Stimulated activated CD4-positive, alpha-beta T cell treated with anti-CD3 and anti-CD28 coated beads, TNF-alpha, amount 100 ng/mL, for 1 hour (primary cell): Measurements from ENCODE around the gene THOC1.

ENCODE experiments used
- DNase-seq, 3 donors: peaks; one replicate each; pipeline ENCODE4 v3.0.0-alpha.2; 2020; ENCODE audit warnings: low read depth in 3 of 3, low spot score in 1 of 3

The THOC1 gene

DNA sequence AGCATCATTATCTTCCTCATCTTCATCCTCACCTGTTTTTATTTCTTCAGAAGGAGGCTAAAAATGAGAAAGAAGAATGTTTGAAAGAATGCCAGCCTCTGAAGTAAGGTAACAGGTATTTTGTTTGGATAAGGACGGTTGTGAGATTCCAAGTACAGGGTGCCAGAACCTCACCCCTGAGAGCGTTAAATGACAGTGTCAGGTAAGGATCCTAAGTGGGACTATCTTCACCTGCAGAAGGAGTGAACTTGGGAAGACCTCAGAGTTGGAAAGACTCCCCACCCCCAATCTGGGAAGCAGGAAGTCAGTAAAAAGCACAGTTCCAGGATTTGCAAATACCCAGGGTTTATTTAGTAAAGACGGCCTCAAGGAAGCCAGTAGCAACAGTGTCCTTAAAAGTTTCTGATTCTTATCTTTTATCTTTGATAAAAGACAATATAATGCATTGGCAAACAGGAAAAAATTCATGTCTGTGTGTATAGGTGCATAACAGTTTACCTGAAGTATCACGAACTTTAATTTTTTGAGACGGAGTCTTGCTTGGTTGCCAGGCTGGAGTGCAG lies 52.3 kb downstream of the THOC1 start:
- DNase-seq, result no peak

DNA sequence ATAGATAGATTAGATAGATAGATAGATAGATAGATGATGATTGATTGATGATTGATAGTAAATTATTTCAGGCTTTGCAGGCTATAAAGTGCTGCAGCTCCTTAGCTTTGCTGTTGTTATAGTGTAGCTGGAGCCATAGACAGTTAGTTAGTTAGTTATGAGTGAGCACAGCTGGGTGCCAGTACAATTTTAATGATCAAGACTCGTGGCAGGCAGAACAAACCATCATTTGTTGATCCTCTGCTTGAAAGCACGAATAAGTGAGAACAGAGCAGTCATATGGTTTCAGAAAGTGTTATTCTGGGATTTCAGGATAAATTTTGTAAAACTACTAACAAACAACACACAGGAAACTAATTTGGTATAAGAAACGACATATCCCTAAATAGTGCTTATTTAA lies 53.9 kb downstream of the THOC1 start:
- DNase-seq, result no peak

DNA sequence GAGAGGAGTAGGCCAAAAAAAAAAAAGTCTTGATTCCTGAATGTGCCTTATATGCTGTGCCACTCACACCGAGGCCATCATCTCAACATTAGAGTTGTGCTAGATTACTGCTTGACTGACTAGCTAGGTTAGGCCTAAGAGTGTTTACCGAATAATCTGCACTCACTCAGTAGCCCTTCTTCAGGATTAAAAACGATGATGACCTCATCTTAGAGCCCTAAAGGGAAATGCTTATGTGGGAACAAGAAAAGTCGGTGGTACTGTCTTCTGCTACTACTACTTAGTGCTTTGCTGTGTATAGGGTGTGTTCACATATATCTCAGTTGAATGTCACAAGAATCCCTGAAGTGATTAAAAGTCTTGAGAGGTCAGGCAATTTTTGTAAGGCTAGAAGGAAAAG lies 54.3 kb downstream of the THOC1 start:
- no peak for DNase-seq

DNA sequence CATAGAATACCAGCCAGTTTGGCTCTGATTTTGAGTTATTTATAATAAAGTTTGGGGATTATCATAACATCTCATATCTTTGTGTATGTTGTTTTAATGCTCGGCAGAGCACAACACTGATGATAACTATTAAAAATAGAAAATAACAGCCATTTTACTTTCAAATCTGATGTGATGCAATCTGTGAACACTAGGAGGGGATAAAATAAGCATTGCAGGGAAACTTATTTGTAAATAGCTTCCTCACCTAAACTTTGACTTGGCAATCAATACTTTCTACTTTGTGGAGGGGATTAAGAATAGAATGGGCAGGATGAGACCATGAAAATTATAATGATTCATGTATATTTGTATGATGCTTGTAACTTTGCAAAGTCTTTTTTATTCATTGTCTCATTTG lies 55.1 kb downstream of the THOC1 start:
- no peak for DNase-seq

DNA sequence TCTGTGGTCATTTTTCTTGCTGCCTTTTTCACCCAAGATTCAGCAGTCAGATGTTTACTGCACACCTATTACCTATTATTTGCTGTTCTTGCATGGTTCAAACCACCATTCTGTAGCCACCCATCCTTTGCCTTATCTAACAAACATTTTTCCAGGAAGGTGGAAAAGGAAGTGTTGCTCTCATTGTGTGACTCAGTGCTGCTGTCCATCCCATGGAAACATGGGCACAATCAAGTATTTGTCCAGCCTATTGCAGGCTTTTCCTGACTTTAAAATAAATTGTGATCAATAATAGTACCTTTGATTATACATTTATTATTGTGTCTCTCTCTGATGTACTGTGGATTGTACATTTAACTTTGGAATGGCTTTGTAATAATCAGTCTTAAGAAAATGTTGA lies 56.3 kb downstream of the THOC1 start:
- DNase-seq, result no peak

DNA sequence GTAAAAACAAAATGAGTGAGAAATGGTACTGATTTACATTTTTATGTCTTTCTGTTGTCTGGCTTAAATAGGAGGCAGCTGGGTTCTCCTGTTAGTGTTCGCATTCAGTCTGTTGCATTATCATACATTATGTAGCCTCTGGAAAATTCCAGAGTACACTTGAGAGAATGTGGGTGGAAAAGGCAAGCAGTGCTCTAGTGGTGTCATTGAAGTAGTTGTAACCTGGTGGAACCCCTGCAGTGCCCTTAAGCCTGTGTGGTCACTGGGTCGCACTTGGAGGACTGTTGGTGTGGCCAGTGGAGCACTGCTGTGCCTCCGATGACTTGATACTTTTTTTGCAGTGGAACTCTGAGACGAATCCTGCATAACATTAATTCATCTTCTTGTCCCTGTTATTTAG lies 57.1 kb downstream of the THOC1 start:
- no peak for DNase-seq

DNA sequence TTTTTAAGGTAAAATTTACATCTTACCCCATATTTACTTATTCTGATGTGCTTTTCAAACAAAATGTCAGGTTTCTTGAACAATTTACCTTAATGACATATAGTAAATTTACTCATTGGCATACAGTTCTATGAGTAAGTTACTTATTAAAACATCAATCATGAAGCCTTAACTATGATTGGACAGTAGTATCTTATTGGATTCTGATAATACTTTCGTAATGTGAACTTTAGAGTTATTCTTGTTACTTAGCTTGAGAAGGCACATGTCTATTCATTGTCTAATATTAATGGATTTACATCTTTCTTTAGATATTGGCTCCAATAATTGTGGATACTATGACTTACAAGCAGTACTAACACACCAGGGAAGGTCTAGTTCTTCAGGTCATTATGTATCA lies 57.8 kb downstream of the THOC1 start:
- no peak for DNase-seq

DNA sequence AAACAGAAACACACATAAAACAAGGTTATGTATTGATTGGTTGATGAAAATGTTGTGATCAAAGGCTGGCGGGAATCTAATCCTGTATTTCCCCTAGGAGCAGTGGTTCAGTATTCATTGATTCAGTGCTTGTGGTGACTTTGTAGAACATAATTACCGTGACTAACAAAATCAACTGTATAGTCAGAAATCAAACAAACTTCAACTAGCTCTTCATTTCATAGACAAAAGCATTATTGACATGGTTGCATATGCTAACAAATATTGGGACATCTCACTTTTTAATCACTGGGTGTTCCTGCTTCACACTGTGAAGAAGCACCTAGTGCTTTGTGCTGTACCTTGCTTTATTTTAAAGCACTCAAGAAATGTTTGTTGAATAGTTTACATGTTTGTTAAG lies 68.1 kb downstream of the THOC1 start:
- no peak for DNase-seq

DNA sequence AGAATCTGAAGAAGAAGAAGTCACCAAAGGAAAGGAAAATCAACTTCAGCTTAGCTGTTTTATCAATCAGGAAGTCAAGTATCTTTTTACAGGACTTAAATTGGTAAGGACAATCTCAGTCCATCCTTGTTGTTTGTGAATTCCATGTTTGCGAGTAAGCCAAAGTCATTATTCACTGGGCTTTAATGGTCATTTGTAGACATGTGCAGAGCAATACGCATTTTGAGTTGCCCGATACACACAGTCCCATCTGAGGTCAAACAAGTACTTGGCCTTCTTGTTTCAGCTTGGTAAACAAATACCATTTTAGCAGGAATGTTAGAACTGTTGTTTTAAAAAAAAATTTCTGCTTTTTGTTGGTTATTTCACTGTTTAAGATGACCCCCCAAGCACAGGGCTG lies 68.6 kb downstream of the THOC1 start:
- no peak for DNase-seq

DNA sequence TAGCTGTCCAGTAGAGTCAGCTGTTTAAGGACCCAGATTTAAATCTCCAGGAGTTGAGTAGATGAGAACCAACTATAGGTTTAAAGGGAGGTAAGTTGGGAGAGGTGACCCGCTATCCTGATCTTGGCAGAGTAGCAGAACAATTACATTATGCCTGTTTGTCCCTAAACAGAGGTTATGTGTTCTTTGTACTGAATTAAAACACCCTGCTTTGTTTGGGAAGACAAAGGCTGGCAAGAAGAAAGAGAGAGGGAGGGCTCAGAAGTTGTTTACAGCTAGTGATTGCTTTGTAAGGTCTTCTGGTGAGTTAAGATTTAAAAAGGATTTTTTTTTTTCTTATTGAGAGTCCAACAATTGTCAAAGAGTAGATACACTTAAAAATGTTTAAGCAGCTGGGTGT lies 72.2 kb downstream of the THOC1 start:
- DNase-seq, result no peak

DNA sequence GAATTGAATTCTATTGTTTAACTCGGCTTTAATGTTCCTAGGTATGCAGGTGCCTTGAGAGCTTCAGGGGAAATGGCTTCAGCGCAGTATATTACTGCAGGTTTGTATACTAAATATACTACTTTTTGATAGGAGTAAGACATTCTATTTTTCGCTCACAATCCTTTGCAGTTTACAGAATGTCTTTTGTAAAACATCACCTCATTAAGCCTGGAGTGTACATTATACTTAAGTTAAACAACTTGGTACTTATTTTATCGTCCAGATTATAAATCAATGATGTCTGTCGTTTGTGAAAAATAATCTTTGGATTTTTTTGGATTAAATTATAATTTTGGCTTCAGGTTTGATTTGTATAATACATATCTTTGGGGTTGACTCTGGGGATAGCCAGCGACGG lies 75.0 kb downstream of the THOC1 start:
- no peak for DNase-seq

DNA sequence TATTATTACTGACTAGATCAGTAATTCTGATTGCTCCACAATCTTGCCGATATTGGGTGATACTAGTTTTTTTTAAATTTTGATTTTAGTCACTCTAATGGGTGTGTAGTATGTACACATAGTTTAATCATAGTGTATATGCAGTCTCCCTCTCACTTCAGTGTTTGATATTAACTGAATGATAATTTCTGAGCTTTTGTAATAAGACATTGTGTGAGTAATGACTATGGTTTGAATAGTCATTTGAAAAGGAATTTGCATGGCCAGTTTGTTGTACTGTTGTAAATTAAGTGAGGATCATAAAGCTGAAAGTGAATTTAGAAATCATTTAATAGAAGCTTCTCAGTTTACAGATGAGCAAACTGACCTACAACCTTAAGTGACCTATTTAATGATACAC lies 76.1 kb downstream of the THOC1 start:
- no peak for DNase-seq

DNA sequence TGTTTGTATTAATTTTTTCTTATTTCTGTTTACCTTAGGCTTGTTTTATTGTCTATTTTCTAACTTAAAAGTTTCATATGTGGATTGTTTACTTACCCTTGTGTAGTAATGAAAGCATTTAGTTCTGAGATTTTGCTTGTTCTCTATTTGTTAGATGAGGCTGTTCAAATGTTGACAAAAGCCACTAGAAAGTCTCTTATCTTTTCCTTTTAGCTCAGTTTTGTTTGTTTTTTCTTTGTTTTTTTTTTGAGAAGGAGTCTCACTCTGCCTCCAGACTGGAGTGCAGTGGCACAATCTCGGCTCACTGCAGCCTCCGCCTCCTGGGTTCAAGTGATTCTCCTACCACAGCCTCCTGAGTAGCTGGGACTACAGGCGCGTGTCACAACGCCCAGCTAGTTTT lies 78.6 kb downstream of the THOC1 start:
- DNase-seq, result no peak

DNA sequence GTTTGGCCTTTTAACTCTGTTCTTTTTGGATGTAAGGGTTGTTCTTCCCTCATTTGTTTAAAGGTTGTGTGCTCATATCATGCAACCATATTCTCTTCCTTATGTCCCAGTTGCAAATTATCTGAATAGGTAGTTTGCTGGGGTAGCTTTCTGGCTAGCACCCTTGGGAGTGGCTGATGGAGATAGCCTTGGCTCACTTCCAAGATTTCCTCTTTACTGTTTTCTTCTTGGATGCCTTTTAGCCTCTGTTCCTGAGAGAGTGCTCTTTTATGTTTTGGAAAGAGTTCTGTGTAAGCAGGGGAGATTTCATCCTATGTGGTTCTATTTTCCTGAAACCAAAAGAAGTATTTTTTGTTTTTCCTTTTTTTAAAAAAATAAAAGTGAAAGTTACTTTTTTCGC lies 84.1 kb downstream of the THOC1 start:
- DNase-seq, result no peak

DNA sequence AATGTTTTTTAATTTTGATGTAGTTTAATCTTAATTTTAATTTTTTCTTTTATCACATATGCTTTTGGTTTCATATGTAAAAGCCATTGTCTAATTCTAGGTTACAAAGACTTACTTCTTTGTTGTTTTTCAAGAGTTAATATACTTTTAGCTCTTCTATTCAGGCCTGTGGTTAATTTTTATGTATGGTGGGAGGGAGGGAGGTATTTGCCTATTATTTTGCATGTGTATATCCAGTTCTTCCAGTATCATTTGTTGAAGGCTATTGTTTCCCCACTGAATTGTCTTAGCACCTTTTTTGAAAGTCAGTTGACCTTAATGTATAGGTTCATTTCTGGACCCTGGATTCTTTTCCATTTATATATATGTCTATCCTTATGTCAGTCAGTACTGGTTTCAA lies 86.1 kb downstream of the THOC1 start:
- DNase-seq, result no peak

DNA sequence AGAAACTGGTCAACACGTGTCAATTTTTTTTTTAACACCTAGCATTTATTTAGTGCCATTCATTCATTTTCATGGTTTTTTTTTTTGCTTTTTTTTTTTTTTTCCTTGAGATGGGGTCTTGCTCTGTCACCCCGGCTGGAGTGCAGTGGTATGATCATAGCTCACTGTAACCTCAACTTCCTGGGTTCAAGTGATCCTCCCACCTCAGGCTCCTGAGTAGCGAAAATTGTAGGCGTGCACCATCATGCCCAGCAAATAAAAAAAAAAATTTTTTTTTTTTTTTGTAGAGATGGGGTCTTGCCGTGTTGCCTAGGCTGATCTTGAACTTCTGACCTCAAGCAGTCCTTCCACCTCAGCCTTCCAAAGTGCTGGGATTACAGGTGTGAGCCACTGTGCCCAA lies 88.3 kb downstream of the THOC1 start:
- DNase-seq, result no peak

DNA sequence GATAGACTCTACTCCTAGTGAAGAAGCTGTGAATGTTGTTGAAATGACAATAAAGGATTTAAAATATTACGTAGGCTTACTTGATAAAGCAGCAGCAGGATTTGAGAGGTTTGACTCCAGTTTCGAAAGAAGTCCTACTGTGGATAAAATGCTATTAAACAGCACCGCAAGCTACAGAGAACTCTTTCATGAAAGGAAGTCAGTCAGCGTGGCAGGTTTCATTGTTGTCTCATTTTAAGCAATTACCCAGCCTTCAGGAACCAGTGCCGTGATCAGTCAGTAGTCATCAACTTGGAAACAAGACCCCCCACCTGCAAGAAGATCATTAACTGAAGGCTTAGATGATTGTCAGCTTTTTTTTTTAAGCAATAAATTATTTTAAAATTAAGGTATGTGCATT lies 95.5 kb downstream of the THOC1 start:
- DNase-seq, result no peak
